ENCODE results near the gene POLRMT. TPM values are rescaled to one million over a fixed set of nuclear protein-coding genes. Genes with fewer than 3 reads are reported as not detected.

Gene POLRMT
- total RNA-seq, 6 donors from 2014 or later: 26.7 to 86.5 (median 50.9) TPM

DNA sequence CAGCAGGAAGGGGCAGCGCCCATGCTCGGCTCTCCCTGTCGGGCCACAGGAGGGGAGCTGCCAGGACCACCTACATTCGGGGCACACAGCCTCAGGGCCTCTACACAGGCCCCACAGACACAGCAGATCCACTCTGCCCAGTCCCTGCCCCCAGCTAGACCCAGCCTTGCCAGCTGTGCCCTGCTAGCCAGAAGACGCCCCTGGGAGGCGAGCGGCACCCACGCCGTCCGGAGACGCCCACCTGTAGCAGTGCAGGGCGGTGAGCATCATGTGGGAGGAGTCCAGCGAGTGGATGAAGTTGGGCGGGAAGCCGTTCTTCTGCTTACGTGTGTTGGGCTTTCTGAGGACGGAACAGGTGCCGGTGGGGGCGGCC is 15.1 kb downstream of the POLRMT start:
- peak in 1 of 2 donors; percentile 78 for DNase-seq
- peaks cover 0 to 7% (median 0%) of the 10 kb centered on the region in 4 donors for H3K27me3 ChIP-seq
- no peak overlapping the region for H3K4me3 ChIP-seq
- peaks cover 16 to 66% (median 52%) of the 10 kb centered on the region in 4 donors for H3K36me3 ChIP-seq
- TF ChIP-seq POLR2A (IDR thresholded peaks at IDR 0.05): no peak
- no peak for TF ChIP-seq POLR2AphosphoS5 (IDR thresholded peaks at IDR 0.05)
- TF ChIP-seq, protein P1, sequence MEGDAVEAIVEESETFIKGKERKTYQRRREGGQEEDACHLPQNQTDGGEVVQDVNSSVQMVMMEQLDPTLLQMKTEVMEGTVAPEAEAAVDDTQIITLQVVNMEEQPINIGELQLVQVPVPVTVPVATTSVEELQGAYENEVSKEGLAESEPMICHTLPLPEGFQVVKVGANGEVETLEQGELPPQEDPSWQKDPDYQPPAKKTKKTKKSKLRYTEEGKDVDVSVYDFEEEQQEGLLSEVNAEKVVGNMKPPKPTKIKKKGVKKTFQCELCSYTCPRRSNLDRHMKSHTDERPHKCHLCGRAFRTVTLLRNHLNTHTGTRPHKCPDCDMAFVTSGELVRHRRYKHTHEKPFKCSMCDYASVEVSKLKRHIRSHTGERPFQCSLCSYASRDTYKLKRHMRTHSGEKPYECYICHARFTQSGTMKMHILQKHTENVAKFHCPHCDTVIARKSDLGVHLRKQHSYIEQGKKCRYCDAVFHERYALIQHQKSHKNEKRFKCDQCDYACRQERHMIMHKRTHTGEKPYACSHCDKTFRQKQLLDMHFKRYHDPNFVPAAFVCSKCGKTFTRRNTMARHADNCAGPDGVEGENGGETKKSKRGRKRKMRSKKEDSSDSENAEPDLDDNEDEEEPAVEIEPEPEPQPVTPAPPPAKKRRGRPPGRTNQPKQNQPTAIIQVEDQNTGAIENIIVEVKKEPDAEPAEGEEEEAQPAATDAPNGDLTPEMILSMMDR (IDR thresholded peaks at IDR 0.05): no peak
- no peak for TF ChIP-seq EP300 (IDR thresholded peaks at IDR 0.05)
- WGBS, 2 donors: 95 to 96% methylated on average over 15 to 19 of the region's 19 CpGs
- no peaks in the 10 kb centered on the region for H3K9me3 ChIP-seq
- peaks cover 0 to 12% (median 2%) of the 10 kb centered on the region in 4 donors for H3K4me1 ChIP-seq
- ATAC-seq (ENCODE audit: low FRiP score in 2 of 2): no peak
- H3K27ac ChIP-seq: no peak overlapping the region

DNA sequence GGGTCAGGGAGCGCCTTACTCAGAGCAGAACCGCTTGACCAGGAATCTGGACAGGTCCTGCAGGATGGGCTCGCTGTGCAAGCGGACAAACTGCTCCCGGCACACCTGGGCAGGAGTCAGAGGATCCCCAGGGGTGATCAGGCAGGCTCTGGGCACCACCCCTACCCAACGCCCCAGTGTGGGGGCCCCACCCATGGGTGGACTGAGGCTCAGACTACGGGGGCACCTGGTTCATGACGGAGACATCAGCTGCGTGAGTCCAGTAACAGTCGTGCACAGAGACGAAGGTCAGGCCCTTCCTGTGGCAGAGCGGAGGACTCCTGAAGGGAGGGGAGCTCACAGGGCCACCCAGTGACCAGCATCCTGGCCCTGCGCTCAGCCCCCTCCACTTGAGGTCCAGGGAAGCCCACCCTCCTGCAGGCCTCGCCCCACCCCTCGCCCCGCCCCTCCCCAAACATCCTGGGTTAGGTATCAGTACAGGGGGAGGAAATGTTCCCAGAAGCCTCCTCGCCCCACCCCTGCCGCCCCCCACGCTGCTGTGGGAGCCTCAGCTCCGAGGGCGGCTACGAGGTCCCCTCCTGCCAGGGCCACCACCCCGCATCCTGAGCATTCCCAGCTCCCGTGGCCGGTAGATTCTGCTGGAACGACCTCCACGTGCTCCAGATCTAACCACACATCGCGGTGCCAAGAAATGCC is 15.6 kb downstream of the POLRMT start:
- Histone ChIP-seq H3K4me1 (peaks cover 0 to 12% (median 2%) of the 10 kb centered on the region in 4 donors), H3K27me3 (peaks cover 0 to 7% (median 0%) of the 10 kb centered on the region in 4 donors), H3K4me3 (no peak overlapping the region), H3K36me3 (peaks cover 16 to 60% (median 47%) of the 10 kb centered on the region in 4 donors), H3K9me3 (no peaks in the 10 kb centered on the region), H3K27ac (no peak overlapping the region)
- no peak for ATAC-seq (ENCODE audit: low FRiP score in 2 of 2)
- WGBS, 2 donors: 89 to 94% methylated on average over 6 to 27 of the region's 29 CpGs
- TF ChIP-seq POLR2AphosphoS5 (IDR thresholded peaks at IDR 0.05): no peak
- TF ChIP-seq, protein P1 (IDR thresholded peaks at IDR 0.05): no peak
- peak in 1 of 2 donors; percentile 66 for DNase-seq

DNA sequence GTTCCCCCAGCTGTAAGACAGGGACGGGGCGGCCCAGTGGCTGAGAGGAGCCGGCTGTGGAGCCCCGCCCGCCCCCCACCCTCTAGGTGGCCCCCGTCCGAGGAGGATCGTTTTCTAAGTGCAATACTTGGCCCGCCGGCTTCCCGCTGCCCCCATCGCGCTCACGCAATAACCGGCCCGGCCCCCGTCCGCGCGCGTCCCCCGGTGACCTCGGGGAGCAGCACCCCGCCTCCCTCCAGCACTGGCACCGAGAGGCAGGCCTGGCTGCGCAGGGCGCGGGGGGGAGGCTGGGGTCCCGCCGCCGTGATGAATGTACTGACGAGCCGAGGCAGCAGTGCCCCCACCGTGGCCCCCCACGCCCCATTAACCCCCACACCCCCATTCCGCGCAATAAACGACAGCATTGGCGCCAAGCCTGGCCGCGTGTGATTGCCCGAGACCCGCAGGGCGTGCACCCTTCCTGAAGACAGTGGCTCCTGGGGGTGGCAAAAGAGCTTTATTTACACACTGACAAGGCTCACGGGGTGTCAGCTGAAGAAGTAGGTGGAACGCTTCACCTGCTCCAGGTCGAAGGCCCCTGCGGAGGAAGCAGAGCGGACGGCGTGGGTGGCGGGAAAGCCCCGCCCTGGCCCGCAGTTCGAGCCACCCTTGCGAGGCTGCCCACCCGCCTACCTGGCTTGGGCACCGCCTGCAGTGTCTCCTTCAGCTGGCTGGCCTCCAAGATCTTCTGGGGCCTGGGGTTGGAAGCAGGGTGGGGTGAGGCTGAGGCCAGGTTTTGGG is 16.4 kb downstream of the POLRMT start:
- Histone ChIP-seq H3K27me3 (peaks cover 0 to 7% (median 0%) of the 10 kb centered on the region in 4 donors), H3K9me3 (no peaks in the 10 kb centered on the region), H3K36me3 (peaks cover 16 to 53% (median 40%) of the 10 kb centered on the region in 4 donors), H3K4me3 (no peak overlapping the region), H3K27ac (no peak overlapping the region), H3K4me1 (peaks cover 0 to 12% (median 2%) of the 10 kb centered on the region in 4 donors)
- TF ChIP-seq EP300 (IDR thresholded peaks at IDR 0.05) (no peak), POLR2A (IDR thresholded peaks at IDR 0.05) (no peak), POLR2AphosphoS5 (IDR thresholded peaks at IDR 0.05) (no peak)
- TF ChIP-seq, protein P1 (IDR thresholded peaks at IDR 0.05): no peak
- ATAC-seq (ENCODE audit: low FRiP score in 2 of 2) (no peak), DNase-seq (peak in 1 of 2 donors; percentile 81)
- WGBS, 2 donors: 93 to 94% methylated on average over 16 to 39 of the region's 58 CpGs

GRCh38 chr19:616062-616700 is 17.2 kb downstream of the POLRMT start:
- peaks cover 0 to 7% (median 0%) of the 10 kb centered on the region in 4 donors for H3K27me3 ChIP-seq
- WGBS, 2 donors: 42% methylated on average over 28 of the region's 97 CpGs; no CpG with 5 or more reads in 1 of the 2 donors
- peaks cover 0 to 19% (median 7%) of the 10 kb centered on the region in 4 donors for H3K4me1 ChIP-seq
- ATAC-seq (ENCODE audit: low FRiP score in 2 of 2): no peak
- H3K36me3 ChIP-seq: peaks cover 16 to 45% (median 35%) of the 10 kb centered on the region in 4 donors
- TF ChIP-seq POLR2AphosphoS5 (IDR thresholded peaks at IDR 0.05) (no peak), EP300 (IDR thresholded peaks at IDR 0.05) (no peak), POLR2A (IDR thresholded peaks at IDR 0.05) (no peak)
- TF ChIP-seq, protein P1 (IDR thresholded peaks at IDR 0.05): no peak
- peak in 1 of 2 donors; percentile 85 for DNase-seq
- no peak overlapping the region for H3K4me3 ChIP-seq
- no peak overlapping the region for H3K27ac ChIP-seq
- no peaks in the 10 kb centered on the region for H3K9me3 ChIP-seq
